Right lobe of liver (tissue), 4 donors: ENCODE measurements around the gene CYBRD1.

Source experiments
- CTCF ChIP-seq, 4 donors: fragments of 200-600 bp in 3 of 4; fragments of 450-650 bp in 1 of 4; IDR thresholded peaks; one replicate each; pipeline versions ENCODE4 v1.5.1 to v1.8.0; 2016 to 2022; ENCODE audit warnings: antibody characterized with exemption in 4 of 4, mild to moderate bottlenecking in 2 of 4
- POLR2A ChIP-seq: fragments of 450-650 bp; IDR thresholded peaks from one replicate; pipeline ENCODE4 v1.6.1; 2017; ENCODE audit warnings: antibody characterized with exemption, mild to moderate bottlenecking
- donor health status: DM: no; HTN: no; CAD: no.
- donor health status: DM: no; HTN: no; CAD: no.
- donor health status: DM: no; HTN: yes; CAD: no.

GRCh38 chr2:171485116-171485515 lies 37.2 kb upstream of the CYBRD1 start:
- TF ChIP-seq CTCF (IDR thresholded peaks at IDR 0.05) (no peak), POLR2A (no peak)
